ENCODE data around the gene SLC35G4. TPM values are rescaled to one million over a fixed set of nuclear protein-coding genes. Genes with fewer than 3 reads are reported as not detected.
A peak's percentile ranks its signal among the peaks of the same experiment; 100 is the strongest.
"Not testable (repeated sequence)": the region's sequence is repeated elsewhere in the genome, so short reads cannot be mapped to it uniquely, and the experiment has no call there.

SLC35G4 gene
- polyA plus RNA-seq, 3 donors, result not detected

DNA sequence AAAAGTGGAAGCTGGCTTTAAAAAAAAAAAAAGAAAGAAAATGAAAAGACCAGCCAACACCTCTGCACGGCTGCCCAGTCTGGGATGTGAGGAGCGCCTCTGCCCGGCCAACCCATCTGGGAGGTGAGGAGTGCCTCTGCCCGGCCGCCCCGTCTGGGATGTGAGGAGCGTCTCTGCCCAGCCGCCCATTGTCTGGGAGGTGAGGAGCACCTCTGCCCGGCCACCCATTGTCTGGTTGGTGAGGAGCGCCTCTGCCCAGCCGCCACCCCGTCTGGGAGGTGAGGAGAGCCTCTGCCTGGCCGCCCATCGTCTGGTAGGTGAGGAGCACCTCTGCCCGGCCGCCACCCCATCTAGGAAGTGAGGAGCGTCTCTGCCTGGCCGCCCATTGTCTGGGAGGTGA lies 3.7 kb downstream of the SLC35G4 start:
- DNase-seq (ENCODE audit: low read depth in 3 of 3, low spot score in 2 of 3), result not testable (repeated sequence)

DNA sequence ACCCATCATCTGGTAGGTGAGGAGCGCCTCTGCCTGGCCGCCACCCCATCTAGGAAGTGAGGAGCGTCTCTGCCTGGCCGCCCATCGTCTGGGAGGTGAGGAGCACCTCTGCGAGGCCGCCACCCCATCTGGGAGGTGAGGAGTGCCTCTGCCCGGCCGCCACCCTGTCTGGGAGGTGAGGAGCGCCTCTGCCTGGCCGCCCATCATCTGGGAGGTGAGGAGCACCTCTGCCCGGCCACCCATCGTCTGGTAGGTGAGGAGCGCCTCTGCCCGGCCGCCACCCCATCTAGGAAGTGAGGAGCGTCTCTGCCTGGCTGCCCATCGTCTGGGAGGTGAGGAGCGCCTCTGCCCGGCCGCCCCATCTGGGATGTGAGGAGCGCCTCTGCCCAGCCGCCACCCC lies 4.2 kb downstream of the SLC35G4 start:
- DNase-seq (ENCODE audit: low read depth in 3 of 3, low spot score in 2 of 3), result not testable (repeated sequence)

DNA sequence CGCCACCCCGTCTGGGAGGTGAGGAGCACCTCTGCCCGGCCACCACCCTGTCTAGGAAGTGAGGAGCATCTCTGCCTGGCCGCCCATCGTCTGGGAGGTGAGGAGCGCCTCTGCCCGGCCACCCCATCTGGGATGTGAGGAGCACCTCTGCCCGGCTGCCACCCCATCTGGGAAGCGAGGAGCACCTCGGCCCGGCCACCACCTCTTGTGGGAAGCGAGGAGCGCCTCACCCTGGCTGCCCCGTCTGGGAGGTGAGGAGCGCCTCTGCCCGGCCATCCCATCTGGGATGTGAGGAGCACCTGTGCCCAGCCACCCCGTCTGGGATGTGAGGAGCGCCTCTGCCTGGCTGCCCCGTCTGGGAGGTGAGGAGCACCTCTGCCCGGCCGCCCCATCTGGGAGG lies 4.6 kb downstream of the SLC35G4 start:
- DNase-seq (ENCODE audit: low read depth in 3 of 3, low spot score in 2 of 3), result not testable (repeated sequence)

DNA sequence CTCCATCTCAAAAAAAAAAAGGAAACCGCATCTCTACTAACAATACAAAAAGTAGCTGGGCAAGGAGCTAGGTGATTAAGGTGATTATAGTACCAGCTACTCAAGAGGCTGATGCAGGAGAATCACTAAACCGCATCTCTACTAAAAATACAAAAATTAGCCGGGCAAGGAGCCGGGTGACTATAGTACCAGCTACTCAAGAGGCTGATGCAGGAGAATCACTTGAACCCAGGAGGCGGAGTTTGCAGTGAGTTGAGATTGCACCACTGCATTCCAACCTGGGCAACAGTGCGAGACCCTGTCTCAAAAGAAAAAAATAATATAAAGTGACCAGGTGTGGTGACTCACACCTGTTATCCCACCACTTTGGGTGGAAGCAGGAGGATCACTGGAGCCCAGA lies 5.6 kb downstream of the SLC35G4 start:
- DNase-seq (ENCODE audit: low read depth in 3 of 3, low spot score in 2 of 3), result not testable (repeated sequence)

DNA sequence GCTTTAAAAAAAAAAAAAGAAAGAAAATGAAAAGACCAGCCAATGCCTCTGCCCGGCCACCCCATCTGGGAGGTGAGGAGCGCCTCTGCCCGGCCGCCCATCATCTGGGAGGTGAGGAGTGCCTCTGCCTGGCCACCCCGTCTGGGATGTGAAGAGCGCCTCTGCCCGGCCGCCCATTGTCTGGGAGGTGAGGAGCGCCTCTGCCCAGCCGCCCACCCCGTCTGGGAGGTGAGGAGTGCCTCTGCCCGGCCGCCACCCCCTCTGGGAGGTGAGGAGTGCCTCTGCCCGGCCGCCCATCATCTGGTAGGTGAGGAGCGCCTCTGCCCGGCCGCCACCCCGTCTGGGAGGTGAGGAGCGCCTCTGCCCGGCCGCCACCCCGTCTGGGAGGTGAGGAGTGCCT lies 37.9 kb downstream of the SLC35G4 start:
- DNase-seq (ENCODE audit: low read depth in 3 of 3, low spot score in 2 of 3), result not testable (repeated sequence)

DNA sequence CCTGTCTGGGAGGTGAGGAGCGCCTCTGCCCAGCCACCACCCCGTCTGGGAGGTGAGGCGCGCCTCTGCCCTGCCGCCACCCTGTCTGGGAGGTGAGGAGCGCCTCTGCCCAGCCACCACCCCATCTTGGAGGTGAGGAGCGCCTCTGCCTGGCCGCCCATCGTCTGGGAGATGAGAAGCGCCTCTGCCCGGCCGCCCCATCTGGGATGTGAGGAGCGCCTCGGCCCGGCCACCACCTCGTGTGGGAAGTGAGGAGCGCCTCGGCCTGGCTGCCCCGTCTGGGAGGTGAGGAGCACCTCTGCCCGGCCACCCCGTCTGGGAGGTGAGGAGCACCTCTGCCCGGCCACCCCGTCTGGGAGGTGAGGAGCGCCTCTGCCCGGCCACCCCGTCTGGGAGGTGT lies 38.4 kb downstream of the SLC35G4 start:
- DNase-seq (ENCODE audit: low read depth in 3 of 3, low spot score in 2 of 3), result not testable (repeated sequence)

DNA sequence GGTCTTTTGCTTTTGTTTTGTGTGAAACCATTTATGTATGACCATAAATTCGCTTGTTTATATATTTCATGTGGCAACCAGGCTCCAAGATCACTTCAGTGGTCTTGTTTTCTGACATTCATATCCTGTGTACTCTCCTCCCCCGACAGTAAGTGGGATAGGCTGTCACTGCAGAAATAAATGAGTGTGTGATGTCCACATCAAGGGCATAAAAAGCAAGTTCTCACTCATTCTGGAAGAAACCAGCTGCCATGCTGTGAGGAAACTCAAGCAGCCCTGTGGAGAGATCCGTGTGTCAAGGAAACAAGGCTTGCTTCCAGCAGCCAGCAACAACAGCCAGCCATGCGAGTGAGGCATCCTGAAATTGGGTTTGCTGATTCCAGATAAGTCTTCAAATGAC lies 40.4 kb downstream of the SLC35G4 start:
- DNase-seq (ENCODE audit: low read depth in 3 of 3, low spot score in 2 of 3), result no peak

DNA sequence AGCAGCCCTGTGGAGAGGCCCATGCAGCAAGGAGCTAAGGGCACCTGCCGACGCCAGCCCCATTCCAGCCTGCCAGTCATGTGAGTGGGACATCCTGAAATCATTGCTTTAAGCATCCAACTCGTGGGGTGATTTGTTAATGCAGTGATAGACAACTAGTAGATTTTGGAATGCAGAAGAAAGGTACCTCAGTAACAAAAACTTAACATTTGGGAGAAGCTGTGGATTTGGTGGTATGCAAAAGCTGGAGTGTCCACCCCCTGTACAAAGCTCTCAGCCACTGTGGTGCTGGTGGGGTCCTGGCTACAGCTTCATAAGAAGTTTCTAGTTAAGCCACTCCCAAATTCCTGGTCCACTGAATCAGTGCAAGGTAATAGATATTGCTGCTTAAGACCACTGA lies 42.5 kb downstream of the SLC35G4 start:
- DNase-seq (ENCODE audit: low read depth in 3 of 3, low spot score in 2 of 3), result no peak

DNA sequence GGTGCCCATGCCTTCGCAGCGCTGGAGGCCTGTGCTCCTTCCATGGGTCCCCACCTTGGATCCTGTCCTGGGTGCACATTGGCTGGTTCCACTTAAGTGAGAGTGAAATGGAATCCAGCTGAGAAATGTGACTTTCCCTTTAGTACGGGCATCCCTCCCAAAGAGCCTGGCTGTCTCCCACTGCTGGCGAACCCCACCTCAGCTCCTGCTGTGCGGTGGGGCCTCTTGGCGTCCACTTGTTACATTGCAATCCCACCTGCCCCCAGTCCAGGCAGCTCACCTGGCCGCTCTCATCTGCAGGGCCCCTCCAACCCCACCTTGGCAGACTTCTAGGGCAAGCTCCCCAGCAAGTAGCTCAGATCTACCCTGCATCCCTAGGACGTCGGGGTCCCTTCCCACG lies 44.1 kb downstream of the SLC35G4 start:
- no peak for DNase-seq (ENCODE audit: low read depth in 3 of 3, low spot score in 2 of 3)

DNA sequence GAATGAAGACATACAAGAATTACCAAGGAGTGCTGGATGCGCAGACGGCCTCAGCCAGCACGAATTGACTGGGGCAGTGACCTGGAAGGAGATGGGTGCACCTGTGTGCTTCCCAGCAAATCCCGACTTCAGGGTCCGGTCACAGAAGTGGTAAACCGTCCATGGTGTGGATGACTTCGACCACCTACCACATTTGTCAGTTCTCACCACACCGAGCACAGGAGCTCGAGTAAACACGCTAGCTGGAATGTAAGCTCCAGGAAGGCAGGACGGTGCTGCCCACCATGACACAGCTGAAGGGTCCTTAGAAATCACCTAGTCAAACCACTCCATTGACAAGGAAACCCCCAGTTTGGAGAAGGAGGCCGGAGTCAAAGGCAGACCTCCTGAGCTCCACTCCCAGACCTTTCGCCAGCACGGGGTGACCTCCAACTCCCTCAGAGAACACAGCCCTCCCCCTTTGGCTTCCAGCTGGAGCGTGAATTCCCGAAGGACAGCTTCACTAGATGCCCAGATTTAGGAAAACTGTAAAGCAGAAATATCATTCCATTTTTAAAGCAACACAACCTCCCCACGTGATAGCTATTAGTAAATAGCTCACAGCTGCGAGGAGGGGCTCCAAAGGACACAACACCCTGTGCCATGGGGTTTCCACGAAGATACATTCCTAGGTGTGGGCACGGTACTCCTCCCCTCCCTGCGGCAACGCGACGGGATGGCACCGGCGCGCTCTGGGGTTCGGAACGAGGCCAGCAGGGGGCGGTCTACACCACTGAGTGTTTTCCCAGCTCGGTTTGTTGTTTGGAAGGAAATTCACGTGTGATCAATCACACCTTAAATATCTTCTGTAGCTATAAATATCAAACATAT lies 45.6 kb downstream of the SLC35G4 start:
- DNase-seq (ENCODE audit: low read depth in 3 of 3, low spot score in 2 of 3), result peak in 1 of 3 donors; percentile 16

DNA sequence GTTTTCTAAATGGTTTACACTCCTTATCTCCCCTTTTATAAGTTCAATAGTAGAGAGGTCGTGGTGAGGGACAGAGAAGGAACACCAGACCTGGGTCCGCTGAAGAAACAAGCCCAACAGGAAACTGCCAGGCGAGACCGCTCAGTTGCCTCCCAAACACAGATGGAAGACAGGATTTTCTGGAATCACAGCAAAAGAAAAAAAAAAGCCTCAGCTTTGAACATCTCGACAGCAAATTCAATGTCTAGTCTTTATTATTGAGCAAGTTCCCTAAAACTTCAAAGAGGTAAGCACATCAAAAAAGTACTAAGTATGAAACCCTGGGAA lies 46.2 kb downstream of the SLC35G4 start:
- DNase-seq (ENCODE audit: low read depth in 3 of 3, low spot score in 2 of 3), result no peak

DNA sequence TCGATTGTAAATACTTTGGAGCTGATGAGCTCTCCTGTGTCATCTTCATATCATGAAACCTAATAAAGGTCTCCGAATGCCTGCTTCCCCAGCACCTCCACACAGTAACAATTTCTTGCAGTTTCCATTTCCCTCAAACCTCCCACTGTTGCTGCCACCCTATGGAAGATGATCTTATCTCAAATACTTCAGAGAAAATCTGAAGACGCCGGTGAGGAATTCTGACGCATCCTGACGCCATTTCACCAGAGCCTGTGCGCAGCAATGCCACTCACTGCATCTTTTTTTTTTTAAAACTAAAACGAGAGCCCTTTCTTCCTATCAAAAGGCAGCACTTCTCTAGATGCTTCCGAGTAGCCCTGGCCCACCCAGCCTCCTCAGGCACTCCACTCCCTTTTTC lies 47.8 kb downstream of the SLC35G4 start:
- DNase-seq (ENCODE audit: low read depth in 3 of 3, low spot score in 2 of 3), result no peak

DNA sequence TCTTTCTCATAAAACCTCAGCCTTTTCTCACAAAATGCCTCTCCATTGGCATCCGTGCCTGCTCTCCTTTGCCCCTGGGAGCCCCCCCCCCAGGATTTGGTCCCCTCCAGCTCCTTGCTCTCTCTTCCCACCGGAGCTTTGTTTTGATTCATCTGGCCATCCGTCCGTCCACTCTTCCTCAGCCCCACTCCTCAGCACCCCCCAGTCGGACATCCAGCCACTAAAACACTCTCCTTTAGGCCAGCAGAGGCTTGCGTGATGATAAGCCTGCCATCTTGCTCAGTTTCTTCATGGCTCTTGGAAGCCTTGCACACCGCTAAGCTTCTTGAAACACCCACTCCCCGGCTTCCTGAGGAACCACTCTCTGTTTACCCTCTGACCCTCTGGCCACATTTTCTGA lies 48.2 kb downstream of the SLC35G4 start:
- DNase-seq (ENCODE audit: low read depth in 3 of 3, low spot score in 2 of 3), result no peak

DNA sequence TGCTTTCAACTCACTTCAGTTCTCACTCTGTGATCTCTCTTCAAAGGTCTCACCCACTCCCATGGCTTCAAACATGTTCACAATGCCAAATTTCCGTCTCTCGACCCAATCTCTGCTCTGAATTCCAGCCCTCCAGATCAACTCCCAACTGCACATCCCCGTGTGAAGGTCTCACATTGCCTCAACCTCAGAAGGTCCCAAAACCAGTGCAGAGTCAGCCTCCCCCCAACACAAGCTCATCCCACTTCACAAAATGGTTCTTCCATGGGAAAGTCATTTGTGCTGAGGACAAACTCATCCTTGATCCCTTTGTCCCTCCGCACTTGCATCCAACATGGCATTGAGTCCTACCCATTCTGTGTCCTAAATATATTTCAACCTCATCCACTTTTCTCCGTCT lies 48.6 kb downstream of the SLC35G4 start:
- DNase-seq (ENCODE audit: low read depth in 3 of 3, low spot score in 2 of 3), result no peak

DNA sequence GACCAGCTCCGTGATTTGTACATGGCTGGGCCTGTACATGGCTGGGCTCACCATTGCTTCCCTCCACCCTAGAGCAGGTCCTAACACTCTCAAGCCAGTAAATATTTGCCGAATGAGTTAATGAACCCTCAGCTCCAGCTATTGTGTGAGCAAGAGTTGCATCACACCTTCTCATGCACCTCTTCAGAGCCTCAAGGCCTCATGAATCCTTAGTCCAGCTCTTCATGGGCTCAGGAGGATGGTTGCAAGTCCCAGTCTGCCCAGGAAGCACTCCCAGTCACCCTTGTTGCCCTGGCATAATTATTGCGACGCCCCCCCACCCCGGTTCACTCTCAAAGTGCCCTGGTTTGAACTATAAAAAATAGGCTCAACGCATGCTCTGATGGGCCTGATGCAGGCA lies 49.6 kb downstream of the SLC35G4 start:
- no peak for DNase-seq (ENCODE audit: low read depth in 3 of 3, low spot score in 2 of 3)

Other genes starting within 250 kb of the SLC35G4 start
- 1 to 10 TPM; 3.8 to 5.9 (median 3.9) TPM for gene GNAL, start 79.7 kb downstream of the SLC35G4 start, polyA plus RNA-seq (ENCODE audit: insufficient read length in 3 of 3)
- 10 to 100 TPM; 48.6 to 49.6 (median 48.7) TPM for gene CHMP1B, start 241.8 kb downstream of the SLC35G4 start, polyA plus RNA-seq (ENCODE audit: insufficient read length in 3 of 3)

All from right renal cortex interstitium (tissue), 3 donors.